ENCODE data around the gene GLYATL1.

GLYATL1 gene

DNA sequence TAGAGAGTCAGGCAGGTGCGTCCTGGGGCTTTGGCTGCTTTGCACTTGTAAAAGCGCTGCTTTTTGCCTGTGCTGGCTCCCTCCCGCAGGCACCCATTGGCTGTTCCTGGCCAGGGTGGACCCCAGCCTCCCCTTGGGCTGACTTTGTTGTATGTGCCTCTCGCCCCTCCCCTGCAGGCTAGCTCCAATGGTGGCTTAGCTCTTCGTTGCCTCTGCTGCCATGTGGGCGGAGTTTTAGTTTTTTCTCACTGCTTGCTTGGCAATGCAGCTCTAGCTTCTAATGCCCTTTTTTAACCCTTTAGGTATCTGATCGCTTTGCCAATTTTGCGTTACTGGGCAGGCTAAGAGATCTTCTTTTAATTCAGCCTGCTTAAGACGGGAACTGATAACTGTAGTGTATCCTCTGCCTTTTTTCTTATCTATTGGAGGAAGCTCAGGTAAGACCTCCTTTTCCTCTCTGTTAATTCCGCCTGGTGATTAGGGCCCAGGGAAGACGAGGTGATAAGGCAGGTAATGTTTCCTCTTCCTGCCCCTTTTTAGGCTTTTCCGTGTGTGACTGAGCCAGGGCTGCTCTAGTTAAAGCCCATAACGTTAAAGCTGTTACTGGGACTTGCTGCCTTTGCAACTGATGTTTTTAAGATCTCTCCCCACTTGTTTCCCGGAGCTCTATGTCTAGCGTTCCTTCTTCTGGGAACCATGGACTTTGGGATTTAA is 11.7 kb upstream of the GLYATL1 start:
- DNase-seq (ENCODE audit: low spot score) = no peak

DNA sequence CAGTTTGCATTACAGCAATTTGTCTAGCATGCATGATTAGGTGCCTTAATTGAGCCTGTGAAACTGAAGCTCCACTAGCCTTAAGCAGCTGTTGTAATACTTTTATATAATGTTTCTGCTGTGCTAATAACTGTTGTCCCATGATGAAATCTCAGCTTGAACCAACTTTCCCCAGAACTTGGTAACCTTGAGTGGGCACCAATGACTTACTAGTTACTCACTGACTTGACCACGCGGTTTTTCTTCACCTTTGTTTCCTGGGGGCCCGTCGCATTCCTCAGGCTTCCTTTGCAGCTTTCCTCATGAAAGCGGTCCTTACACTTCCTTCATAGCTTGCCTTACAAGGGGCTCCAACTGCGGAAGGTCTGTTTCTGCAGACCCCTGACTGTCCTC is 11.2 kb upstream of the GLYATL1 start:
- DNase-seq (ENCODE audit: low spot score) = no peak

DNA sequence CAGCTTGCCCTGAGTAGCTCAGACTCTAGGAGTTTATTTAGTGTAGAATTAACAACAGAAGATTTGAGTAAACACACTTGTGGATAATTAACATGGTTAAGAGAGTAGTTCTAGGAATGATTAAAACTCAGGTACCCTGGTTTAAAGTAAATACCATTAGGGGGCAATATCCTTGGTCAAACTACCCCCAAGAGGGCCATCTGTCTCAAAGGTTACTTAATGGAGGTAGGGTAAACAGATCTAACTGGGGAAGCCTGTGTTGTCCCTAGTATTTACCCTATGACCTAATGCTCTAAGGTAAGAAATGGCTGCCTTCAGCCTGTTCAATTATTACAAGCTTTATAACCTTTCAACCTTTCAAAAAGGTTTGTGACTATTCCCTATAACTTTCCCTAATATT is 10.6 kb upstream of the GLYATL1 start:
- DNase-seq (ENCODE audit: low spot score) = no peak

DNA sequence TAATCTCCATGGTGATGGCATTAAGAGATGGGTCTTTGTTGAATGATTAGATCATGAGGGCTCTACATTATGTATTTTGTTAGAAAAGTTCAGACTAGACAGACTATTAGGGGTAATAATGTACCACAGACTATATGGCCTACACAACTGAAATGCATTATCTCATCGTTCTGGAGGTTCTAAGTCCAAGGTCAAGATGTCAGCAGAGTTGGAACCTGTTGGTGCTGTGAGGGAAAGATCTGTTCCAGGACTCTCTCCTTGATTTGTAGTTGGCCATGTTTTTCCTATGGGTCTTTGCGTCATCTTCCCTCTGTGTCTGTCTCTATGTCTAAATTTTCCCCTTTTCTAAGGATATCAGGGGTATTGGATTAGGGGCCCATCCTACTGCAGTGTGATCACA is 8.4 kb upstream of the GLYATL1 start:
- no peak for DNase-seq (ENCODE audit: low spot score)

DNA sequence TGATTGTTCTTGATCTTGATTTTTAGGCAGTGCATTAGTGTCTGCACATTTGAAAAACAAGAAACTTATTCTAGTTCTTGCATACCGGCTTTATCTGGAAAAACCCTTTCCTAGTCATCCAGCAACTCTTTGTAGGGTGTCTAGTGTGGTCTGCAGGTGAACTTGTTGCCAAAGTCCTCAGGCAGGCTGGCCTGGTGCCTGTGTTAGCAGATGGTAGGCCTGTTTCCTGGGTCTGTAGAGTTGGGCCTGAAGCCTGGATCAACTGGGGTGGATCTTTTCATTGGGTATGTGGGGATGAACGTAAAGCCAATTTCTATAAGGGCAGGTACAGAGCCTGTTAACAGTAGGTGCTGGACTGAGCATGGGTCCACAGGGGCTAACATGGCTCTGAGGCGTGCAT is 5.6 kb upstream of the GLYATL1 start:
- no peak for DNase-seq (ENCODE audit: low spot score)

DNA sequence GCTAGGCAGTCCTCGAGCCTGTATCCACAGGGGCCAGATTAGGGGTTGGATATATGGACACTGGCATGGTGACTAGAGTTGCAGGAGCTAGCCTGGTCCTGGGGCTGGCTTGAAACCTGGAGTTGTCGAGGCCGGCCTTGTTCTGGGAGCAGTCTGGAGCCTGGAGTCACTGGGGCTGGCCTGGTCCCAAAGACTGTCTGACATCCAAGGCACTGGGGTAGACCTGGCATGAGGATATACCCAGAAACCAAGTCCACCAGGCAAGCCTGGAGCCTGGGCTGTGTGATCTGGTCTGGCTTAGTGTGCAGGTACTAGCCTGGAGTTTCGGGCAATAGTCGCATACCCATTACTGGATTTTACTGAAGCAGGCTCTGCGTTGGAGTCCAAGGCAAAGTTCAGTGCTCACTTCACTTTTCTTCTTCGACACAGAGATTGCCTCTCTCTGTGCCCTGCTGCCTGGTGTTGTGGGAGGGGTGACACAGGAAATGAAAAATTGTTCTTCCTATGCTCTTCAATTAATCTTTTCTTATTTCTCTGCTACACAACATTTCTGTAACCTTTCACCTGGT is 4.3 kb upstream of the GLYATL1 start:
- DNase-seq (ENCODE audit: low spot score) = no peak

DNA sequence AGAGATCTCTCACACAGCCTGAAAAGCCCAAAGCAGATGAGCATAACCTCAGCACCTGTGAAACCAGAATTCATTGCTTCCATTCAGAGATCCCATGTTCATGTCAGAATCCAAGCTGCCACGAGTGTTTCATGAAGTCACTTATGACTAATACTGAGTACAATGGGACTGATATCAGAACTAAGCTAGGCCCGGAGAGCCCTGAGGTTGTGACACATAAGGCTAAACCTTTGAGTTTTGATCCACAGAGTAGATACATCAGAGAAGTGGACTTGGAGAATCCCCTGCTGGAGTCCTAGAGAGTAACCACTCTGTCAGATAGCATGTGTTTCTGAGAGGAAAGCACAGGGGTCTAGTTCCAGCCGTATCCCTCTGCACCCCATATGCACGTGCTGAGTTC is 890 bp upstream of the GLYATL1 start:
- no peak for DNase-seq (ENCODE audit: low spot score)

DNA sequence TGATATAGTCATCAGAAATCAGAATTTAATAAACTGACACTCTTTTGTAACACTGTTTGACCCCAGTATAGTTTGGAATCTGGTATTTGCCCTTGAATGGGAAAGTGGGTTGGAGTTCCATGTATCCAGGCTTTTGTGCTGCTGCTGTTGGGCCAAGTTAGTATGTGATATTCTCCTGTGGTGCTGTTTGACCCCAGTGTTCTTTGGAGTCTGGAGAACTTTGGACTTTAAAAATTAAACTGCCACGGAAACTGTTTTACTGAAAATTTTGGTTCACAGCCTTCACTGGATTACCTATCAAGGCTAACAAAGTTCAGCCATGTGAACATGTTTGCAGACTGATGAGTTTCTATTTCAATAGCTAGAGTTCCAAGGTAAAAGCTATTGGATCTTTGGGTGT is 740 bp downstream of the GLYATL1 start:
- DNase-seq (ENCODE audit: low spot score) = no peak

DNA sequence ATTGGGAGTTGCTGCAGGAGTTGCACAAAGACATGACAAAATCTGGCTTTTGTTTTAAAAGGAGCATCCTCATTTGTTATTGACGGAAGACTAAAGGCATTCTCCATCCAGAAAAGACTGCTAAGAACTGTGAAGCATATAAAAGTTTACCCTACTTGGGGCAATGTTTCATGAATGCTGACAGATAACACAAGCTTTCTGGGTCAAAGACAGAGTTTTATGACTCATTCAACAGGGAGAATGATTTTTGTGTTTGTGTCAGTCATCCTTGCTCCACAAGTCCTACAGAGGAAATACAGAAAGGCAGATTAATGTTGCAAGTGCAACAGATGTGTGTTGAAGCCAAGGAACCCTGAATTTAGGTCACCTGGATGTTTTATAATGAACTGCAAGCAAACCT is 2.5 kb downstream of the GLYATL1 start:
- no peak for DNase-seq (ENCODE audit: low spot score)

DNA sequence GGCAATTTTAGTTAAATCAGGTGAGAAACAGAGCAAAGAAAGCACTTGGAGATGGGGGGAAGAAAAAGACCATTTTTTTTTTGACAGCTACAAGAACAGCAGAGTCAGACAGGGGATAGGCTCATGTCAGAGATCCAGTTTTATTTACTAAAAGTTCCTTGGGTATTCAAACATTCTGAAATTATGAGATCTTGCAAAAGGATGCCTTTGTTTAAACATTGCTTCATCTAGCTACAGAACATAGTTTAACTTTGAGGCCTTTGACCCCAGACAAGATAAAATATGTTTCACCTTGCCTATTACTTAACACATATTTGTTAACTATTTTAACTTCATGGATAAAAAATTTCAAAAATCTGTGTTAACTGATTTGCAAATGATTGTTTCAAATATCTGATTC is 6.4 kb downstream of the GLYATL1 start:
- DNase-seq (ENCODE audit: low spot score) = no peak

DNA sequence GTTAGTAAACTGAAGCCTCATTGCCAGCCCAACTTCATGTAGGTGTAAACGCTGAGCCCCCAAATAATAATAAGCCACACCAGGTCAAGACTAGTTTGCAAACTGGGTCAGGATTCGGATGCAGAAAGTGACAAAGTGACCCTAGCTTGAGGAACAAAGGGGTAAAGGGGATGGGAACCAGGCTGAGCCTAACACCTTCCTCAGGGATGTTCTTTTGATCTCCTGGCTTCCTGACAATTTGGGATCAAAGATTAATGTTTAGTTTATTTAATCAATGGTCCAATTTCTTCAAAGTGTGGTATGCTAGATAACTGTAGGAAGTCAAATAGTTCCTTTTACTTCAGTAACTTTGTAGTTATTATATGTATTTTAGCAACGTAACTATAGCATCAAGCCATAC is 9.9 kb downstream of the GLYATL1 start:
- DNase-seq (ENCODE audit: low spot score) = no peak

DNA sequence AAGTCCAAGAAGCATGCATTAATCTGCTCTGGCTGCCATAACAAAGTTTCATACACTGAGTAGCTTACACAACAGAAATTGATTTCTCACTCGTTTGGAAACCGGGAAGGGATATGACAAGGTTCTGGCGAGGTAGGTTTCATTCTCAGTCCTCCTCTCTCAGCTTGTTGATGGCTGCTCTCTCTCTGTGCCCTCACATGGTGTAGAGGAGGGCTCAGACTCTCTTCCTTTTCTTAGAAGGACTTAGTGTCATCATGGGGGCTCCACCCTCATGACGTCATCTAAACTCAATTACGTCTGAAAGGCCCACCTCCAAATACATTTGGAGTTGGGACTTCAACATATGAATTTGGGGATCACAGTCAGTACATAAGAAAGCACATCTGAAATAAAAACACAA is 18.6 kb downstream of the GLYATL1 start:
- DNase-seq (ENCODE audit: low spot score) = no peak

DNA sequence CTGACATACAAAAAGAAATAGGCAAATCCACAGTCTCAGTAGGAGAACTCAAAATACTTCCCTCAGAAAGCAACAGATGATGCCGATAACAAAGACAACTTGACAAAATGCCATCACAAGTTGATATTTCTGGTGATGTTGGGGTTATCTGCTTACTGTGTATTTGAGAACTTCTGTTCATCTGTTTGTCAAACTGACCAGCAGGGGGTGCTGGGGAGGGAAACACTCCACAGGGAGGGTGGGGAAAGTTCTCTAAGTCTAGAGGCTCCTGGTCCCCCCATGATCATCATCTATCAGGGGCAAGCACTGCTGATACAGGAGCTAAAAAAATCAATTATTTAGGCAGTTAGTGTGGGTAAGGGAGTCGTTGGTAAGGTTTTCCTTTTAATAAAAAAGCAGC is 19.2 kb downstream of the GLYATL1 start:
- DNase-seq (ENCODE audit: low spot score) = no peak

DNA sequence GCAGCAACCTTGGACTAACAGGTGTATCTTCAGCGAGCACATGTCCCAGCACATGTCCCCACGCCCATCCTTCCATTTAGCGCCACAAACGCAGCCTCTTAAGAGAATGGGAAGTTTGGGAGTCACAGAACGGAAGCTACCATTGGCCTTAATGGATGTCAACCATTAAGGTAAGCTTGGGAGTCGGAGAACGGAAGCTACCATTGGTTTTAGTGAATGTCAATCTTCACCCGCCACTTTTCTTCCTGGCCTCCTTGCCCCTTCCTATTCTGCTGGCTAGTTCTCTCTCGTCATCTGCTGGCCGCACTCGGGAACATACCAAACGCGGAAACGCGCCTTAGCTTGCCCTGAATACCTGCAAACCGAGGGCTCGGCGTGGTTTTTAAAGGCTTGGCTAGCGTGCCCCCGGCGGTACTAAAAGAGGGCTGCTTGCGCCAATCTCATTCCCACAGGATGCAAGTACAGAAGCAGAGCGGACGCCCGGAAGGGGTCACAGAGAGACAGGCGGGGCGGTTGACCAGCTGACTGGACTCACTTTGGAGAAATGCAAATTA is 24.3 kb downstream of the GLYATL1 start:
- no peak for DNase-seq (ENCODE audit: low spot score)

DNA sequence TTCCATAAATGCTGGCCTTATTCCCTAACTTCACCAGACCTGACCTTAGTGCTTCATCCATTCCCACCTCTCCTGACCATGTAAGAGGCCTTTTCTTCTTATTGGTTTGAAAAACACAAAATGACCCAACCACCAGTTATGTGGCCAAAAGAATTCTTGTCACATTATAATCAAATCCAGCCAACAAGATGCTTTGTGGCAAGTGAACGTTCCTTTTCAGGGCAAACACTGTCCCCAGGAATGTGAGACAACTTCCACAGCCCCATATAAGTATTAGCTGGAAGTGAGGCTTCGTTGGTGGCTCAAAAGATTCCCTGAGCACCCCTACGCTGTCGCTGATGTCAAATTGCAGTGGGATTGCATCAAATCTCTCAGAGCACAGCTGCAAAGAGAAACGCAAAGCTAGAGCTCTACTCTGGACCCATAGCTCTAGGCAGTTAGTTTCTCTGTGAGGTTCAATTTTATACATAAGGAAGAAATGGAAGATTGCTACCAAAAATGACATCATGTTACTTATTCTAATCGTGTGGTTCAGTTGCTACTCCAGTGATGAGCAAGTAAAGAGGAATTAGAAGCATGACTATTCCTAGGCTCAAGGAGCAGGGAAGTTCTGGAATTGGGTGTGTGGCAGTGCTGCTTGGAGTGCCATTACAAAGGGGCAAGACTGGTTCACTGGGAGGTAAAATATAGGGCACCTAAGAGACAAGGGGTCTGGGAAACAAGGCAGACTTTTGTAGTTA is 26.1 kb downstream of the GLYATL1 start:
- no peak for DNase-seq (ENCODE audit: low spot score)

DNA sequence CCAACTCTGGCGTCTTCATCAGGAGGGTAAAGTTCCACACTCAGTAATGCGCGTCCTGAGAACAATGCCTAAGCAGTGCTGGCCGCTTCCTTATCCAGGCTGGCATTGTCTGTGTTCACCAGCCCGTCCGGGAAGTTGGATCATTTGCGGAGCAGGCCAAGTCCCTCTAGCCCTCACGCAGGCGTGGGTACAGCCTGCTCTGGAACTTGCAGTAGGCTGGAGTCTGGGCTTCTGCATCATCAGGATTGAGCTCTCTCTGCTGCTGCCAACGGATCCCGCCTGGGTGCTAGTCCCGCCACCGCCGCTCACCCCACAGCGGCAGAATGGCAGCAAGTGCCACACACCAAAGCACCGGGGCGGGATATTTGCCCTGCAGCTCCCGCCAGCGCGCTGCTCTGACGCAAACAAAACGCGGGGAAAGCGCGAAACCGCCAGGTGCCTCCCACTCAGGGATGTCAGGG is 29.0 kb downstream of the GLYATL1 start:
- DNase-seq (ENCODE audit: low spot score) = no peak

DNA sequence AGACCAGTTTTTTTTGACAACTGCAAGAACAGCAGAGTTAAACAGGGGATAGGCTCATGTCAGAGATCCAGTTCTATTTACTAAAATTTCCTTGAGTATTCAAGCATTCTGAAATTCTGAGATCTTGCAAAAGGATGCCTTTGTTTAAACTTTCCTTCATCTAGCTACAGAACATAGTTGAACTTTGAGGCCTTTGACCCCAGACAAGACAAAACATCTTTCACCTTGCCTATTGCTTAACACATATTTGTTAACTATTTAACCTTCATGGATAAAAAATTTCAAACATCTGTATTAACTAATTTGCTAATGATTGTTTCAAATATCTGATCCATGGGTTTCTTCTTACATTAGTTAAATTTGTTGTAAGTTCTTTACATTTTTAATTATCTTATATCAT is 38.2 kb downstream of the GLYATL1 start:
- DNase-seq (ENCODE audit: low spot score) = no peak

DNA sequence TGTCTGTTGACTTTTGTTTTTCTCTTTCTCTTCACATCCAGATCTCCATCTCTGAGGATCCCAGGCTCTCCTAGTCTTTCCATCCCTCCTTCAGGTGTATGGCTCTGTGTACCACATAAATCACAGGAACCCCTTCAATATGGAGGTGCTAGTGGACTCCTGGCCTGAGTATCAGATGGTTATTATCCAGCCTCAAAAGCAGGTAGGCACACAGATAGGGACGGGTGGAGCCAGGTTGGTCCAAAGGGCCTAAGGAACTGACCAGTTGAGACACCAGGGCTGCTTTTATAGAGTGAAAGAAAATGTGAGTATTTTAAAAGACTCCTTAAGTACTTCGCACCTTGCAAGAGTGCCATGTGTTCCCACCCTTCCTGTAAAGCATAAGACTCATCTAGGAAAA is 39.9 kb downstream of the GLYATL1 start:
- DNase-seq (ENCODE audit: low spot score) = no peak

DNA sequence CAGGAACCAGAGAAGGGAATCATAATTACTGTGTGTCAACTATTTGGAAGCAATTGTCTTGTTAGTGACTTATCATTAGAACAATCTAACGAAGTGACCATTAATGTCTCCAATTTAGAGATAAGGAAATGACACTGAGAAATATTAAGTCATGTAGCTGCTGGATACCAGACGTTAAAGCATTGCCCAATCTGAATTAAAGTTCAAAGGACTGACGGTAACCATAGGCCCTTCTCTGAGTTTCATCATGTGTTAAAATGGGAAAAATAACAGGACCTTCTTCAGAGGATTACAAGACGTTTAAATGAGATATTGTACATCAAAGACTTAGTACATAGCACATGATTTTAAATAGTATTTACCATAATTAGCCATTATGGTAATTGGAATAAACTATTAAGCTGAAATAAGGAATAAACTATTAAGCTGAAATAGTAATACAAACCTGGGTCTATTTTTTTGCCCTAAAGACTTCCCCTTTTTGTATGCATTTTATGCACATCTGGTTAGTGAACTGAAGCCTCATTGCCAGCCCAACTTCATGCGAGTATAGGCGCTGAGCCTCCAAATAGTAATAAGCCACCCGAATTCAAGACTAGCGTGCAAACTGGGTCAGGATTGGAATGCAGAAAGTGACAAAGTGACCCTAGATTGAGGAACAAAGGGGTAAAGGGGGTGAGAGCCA is 41.0 kb downstream of the GLYATL1 start:
- no peak for DNase-seq (ENCODE audit: low spot score)

DNA sequence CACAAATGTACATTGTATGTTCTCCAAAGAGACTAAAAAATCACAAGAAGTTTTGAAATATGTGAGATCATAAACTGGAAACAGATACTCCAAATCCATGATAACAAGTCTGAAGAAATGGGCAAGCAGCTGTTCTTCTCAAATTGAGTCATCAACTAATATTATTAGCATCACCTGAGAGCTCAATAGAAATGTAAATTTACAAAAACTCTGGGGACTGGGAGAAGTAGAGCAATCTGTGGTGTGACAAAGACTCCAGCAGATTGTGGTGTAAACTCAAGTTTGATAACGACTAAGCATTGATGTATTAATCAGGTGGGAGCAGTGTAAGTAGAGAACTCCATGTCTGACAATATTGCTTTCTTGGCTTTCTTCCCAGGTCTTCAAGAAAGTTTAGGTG is 53.2 kb downstream of the GLYATL1 start:
- DNase-seq (ENCODE audit: low spot score) = no peak

DNA sequence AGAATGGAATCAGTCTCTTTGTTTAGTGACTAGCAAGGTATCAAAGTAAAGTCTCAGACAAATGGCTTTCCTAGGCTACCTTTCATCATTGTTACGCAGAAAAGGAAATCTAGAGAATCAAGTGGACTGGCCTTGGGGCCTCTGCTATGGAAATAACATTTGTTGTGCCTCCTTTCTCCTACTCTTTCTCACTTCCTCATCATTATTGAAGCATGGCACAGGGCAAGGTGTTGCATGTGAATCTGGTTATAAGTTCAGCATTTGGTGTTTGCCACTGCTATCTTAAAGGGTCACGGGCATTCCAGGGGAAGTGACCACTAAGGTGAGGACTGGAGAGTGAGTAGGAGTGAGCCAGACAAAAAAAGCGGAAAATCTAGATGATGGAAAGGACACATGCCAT is 54.9 kb downstream of the GLYATL1 start:
- no peak for DNase-seq (ENCODE audit: low spot score)

DNA sequence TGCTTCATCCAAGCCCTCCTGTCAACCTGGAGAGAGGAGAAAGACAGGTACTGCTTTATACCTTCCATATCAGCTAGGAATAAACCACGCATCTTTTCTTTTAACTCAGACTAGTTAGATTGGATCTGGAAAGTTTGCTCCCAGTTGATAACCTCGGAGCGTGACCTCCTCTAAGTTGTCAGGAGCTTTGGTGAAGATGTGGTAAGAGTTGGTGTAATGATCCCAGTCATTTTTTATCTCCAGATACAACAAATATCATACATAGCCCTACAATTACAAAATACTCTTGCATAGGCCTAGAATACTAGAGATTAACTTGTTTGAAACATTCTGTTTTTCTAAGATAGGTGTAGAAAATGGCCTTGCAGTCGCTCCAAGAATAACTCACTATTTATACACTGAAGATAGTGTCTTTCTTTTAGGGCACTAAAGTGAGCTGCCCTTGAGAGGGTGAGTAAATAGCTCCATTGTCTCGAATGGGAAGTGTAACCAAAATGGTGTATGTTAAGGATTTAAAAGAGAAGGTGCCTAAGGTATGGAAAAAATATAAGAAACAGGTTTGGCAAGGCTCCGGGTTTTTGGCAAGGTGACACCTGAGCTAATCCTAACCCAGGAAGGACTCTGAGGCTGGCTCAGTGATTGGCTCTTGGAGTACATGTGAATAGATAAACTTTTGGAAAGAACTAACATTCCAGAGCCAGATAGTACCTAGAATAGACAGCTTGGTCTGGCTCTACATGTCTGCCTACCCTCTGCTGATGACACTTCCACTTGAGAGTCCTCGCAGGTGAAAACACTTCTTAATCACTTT is 59.4 kb downstream of the GLYATL1 start:
- no peak for DNase-seq (ENCODE audit: low spot score)

Measured in HuH-7.5 (cell line).